Measurements from ENCODE around the gene IWS1. TPM values are rescaled to one million over a fixed set of nuclear protein-coding genes. Genes with fewer than 3 reads are reported as not detected.
A peak's percentile ranks its signal among the peaks of the same experiment; 100 is the strongest.

IWS1 gene
- total and polyA plus RNA-seq, 9 of the 15 experiments (the other 6 are each of a cell fraction or from before 2014, with no cell fraction given), result 20.8 to 67.2 (median 46.6) TPM

GRCh38 chr2:127526132-127527000 lies at the start of gene IWS1 (continued):
- TF ChIP-seq MGA (IDR thresholded peaks at IDR 0.05) (peak; percentile 80), GTF2F1 (IDR thresholded peaks at IDR 0.05; ENCODE audit: low read depth, low read length) (0 out of 2 replicates have a peak, but pooled peaks have one; percentile 63), BACH1 (tag; IDR thresholded peaks at IDR 0.05) (peak; percentile 57; the same call in 1 of the 2 replicates), DLX4 (CRISPR knock-in tag; IDR thresholded peaks at IDR 0.05) (no peak), PRMT5 (CRISPR knock-in tag; IDR thresholded peaks at IDR 0.05) (0 out of 2 replicates have a peak, but pooled peaks have one; percentile 67), HNRNPK (IDR thresholded peaks at IDR 0.05; ENCODE audit: low read depth, low read length, poor library complexity, severe bottlenecking) (no peak), ZSCAN32 (CRISPR knock-in tag; IDR thresholded peaks at IDR 0.05) (no peak), BRD4 (IDR thresholded peaks at IDR 0.05) (peak; percentile 53; the same call in 1 of the 2 replicates), FIP1L1 (IDR thresholded peaks at IDR 0.05; ENCODE audit: low read depth, low read length, poor library complexity, severe bottlenecking) (no peak)
- TF ChIP-seq, protein P1, sequence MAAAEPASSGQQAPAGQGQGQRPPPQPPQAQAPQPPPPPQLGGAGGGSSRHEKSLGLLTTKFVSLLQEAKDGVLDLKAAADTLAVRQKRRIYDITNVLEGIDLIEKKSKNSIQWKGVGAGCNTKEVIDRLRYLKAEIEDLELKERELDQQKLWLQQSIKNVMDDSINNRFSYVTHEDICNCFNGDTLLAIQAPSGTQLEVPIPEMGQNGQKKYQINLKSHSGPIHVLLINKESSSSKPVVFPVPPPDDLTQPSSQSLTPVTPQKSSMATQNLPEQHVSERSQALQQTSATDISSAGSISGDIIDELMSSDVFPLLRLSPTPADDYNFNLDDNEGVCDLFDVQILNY (CRISPR knock-in tag; IDR thresholded peaks at IDR 0.05), result no peak
